ENCODE data around the gene SAXO1.

DNA sequence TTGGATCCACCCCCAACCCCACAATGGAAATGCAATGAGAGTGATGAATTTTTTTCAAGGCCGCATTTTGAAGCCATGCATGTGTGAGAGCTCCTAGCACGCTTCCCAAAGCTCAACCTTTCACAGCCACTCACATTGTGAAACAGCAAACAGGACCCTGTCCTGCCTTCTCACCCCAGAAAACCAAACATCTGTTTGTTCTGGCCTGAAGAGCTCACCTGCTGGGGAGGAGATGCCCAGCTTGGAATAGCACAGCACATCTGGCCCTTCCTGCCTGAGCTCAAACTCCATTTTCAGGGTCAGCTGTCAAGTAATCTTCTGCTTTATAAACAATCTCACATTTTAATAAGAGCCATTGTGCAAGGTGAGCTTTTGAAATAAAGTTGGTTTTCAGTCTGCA, 54.8 kb downstream of the SAXO1 start:
- TF ChIP-seq, protein P1, sequence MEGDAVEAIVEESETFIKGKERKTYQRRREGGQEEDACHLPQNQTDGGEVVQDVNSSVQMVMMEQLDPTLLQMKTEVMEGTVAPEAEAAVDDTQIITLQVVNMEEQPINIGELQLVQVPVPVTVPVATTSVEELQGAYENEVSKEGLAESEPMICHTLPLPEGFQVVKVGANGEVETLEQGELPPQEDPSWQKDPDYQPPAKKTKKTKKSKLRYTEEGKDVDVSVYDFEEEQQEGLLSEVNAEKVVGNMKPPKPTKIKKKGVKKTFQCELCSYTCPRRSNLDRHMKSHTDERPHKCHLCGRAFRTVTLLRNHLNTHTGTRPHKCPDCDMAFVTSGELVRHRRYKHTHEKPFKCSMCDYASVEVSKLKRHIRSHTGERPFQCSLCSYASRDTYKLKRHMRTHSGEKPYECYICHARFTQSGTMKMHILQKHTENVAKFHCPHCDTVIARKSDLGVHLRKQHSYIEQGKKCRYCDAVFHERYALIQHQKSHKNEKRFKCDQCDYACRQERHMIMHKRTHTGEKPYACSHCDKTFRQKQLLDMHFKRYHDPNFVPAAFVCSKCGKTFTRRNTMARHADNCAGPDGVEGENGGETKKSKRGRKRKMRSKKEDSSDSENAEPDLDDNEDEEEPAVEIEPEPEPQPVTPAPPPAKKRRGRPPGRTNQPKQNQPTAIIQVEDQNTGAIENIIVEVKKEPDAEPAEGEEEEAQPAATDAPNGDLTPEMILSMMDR (IDR thresholded peaks at IDR 0.05; ENCODE audit: poor library complexity): no peak
- no peak for TF ChIP-seq EZH2phosphoT487 (IDR thresholded peaks at IDR 0.05; ENCODE audit: low read depth, severe bottlenecking, unreplicated experiment)
- TF ChIP-seq EZH2 (IDR thresholded peaks at IDR 0.05; ENCODE audit: borderline replicate concordance): no peak
